Superior temporal gyrus (tissue), 1 donor: ENCODE measurements around the gene ANTKMT.

Experiments
- DNase-seq: peaks from one replicate; pipeline ENCODE4 v3.0.0-alpha.2; 2016; ENCODE audit errors: extremely low spot score

The ANTKMT gene

DNA sequence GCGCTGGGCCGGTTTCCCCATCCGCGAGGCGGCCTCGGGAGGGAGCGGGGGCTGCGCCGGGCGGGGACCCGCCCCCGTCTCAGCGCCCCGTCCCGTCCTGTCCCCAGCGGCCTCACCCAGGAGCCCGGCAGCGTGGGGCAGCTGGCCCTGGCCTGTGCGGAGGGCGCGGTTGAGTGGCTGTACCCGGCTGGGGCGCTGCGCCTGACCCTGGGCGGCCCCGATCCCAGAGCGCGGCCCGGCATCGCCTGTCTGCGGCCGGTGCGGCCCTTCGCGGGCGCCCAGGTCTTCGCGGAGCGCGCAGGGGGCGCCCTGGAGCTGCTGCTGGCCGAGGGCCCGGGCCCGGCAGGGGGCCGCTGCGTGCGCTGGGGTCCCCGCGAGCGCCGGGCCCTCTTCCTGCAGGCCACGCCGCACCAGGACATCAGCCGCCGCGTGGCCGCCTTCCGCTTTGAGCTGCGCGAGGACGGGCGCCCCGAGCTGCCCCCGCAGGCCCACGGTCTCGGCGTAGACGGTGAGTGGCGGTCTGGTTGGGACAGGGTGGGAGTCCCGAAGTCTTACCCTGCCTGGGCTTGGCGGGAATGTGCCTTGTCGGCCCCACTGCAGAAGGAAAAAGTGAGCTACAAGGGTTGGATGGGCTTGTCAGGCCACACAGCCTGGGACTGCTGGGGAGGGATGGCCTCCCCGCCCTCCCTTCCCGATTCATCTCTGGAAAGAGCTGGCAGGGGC, 5.3 kb upstream of the ANTKMT start:
- no peak for DNase-seq

DNA sequence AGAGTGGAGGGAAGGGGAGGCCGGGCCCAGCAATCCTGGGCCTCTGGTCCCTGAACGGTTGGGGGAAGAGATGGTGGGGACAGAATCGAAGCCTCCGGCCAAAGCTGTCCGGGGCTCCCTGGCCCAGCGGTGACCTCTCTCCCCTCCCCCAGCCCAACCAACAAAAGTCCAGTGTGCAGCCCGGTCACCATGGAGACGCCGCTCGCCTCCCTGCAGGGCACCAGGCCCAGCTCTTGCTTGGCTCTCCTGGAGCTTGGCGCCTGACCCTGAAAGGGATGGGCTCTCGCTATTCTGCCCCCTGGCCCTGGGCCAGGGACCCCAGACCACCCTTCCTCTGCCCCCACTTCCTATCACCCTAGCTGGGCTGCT, 4.8 kb upstream of the ANTKMT start:
- DNase-seq: peak; percentile 90

- DNase-seq: no peak
Measured at GRCh38 chr16:716768-717325, 4.1 kb upstream of the ANTKMT start.

- no peak for DNase-seq
Measured at GRCh38 chr16:717450-718245, 3.3 kb upstream of the ANTKMT start.

- no peak for DNase-seq
Measured at GRCh38 chr16:718389-718788, 2.6 kb upstream of the ANTKMT start.

- no peak for DNase-seq
Measured at GRCh38 chr16:718922-719321, 2.0 kb upstream of the ANTKMT start.

- no peak for DNase-seq
Measured at GRCh38 chr16:719815-720446, 1.0 kb upstream of the ANTKMT start.

DNA sequence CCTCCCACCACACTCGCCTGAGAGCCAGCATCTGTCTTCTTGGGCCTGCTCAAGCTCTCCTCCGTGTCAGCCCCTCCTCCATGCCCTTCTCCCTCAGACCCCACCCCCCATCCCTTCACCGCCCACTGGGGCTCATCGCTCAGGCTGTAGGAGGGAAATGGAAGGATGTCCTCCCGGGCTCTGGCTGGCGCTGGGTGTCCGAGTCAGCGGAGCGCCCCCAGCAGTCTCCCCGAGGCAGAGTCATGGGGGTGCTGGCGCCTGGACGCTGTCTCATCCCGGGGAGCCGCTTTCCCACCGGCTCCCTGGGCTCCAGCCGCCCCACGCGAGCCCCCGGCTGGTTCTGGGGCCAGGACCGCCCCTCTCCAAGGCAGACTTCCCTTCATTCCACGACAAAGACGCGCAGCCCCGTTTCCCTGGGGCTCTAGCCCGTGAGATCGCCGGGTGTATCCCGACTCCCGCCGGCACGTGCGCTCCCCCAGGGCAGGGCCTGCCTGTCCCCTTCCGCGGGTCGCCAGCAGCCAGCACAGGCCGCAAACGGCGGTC, 428 bp upstream of the ANTKMT start:
- peak; percentile 60 for DNase-seq

DNA sequence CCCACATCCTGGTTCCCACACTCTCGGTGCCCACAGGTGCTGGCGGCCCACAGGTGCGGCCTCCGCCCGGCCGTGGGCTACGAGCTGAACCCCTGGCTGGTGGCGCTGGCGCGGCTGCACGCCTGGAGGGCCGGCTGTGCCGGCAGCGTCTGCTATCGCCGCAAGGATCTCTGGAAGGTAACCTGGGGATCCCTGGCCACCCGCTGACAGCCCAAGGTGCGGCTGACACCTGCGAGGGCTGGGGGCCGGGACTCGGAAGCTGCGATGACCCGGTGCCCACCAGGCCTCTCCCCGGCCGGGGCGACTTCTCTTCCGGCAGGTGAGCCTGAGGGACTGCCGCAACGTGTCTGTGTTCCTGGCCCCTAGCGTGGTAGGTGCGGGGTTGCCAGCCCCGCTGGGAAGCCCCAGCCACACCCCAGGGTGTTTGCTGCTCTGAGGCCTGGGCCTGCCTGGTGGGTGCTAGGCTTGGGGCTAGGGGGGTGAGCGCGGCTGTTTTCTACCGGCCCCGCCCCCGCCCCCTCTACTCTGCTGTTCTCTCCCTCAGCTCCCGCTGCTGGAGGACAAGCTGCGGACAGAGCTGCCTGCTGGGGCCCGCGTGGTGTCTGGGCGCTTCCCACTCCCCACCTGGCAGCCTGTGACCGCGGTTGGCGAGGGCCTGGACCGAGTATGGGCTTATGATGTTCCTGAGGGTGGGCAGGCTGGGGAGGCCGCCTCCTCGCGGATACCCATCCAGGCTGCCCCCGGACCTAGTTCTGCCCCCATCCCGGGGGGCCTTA, 1.0 kb downstream of the ANTKMT start:
- no peak for DNase-seq

DNA sequence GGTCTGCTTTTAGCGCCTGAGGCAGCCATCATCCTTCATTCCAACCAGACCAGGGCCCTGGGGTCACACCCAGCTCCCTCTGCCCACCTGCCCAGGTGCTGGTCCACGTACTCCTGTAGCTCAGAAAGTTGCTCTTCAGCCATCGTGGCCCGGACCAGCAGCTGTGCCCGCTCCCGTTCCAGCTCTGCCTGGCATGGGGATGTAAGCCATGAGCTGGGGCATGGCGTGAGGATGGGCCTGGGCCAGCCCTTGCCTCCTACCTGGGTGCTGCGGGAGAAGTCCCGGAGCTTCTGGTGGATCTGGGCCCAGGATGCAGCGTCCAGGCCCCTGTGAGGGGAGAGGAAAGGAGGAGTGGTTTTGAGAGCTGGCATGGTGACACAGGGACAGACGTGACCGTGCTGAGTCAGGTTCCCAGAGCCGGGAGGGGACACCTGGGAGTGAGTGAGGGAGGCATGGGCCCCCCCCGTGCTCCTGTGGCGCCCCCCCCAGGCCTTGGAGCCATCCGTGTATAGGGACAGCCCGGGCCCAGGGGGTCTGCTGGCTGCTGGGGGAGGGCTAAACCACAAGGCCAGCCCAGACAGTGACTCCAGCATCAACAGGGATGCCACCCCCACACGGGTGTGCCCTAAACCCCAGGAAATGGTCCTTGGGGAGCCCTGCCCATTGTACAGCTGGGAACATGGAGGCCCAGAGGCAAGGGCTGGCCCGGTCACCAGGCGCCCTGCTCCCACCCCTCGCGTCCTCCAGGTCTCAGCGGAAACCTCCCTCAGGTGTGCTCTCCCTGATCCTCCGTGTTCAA, 2.1 kb downstream of the ANTKMT start:
- DNase-seq: no peak

- no peak for DNase-seq
Measured at GRCh38 chr16:723695-724094, 2.7 kb downstream of the ANTKMT start.

- peak; percentile 6 for DNase-seq
Measured at GRCh38 chr16:724188-725040, 3.5 kb downstream of the ANTKMT start.

DNA sequence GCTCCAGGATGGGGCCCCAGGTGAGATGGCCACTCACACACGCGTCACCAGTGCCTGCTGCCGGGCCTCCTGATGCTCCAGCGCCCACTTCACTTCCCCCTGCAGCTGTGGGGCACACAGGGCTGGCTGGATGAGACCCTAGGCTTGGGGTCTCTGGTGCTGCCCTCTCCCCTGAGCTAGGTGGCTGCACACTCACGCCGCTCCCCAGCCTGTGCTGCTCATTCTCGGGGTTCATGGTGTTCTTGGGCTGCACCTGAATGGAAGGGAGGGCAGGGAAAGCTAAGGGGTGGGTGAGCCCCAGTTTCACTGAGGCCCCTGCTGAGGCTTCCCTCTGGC, 4.1 kb downstream of the ANTKMT start:
- no peak for DNase-seq

- peak; percentile 6 for DNase-seq
Measured at GRCh38 chr16:725463-726187, 4.7 kb downstream of the ANTKMT start.

DNA sequence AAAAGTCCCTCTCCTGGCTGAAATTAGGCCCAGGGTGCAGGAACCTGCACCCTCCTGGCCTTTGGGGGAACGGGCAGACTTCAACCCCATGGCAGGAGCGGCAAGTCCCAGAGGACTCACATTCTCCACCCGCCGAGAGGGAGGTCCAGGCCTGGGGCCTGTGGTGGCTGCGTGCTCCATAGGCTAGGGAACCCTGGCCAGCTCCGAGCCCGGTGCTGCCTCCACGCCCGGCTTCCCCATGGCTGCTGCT, 5.2 kb downstream of the ANTKMT start:
- no peak for DNase-seq

DNA sequence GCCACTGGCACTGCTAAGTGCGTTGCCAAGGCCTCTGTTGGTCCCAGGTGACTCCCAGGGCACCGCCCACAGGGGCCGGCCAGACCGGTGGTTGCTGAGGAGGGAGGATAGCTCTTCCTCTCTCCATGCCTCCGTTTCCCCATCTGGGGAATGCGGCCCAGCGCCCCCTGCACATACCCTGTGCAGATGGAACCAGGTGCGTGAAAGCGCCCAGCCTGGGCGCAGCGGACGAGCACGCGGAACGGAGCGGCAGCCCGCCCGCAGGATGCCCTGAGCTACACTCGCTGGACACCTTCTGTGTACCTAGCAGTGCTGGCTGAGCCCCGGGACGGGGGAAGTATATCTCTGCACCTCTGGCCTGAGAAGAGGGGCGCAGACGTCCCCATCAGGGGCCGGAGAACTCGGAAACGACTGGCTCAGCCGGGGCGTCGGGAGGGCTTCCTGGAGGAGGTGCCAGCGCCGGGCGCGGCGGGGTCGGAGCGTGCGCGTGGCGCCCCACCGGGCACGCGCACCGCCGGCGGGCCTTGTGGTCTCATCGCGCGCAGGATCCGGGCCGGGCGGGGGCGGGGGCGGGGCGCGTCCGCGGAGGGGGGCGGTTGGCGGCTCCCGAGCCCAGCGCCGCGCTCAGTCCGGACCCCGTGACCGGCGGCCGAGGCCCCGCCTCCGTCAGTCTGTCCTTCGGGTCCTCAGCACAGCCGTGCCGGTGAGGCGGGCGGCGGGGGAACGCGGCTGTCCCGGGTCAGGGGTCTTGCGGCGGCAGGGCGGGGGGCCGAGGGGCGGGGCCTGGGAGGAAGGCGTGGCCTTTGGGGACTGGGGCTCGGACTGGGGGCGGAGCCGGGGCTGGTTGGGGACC, 5.7 kb downstream of the ANTKMT start, which contains the start of the genes CCDC78 and HAGHL:
Gene CCDC78 (minus strand): TSS at position 6 of the 853 bp plus-strand sequence. CDS start 76 bp downstream, outside the sequence.
Gene HAGHL (plus strand): TSS at position 669 of the 853 bp plus-strand sequence. CDS start 404 bp downstream, outside the sequence.
- DNase-seq: peak; percentile 40

DNA sequence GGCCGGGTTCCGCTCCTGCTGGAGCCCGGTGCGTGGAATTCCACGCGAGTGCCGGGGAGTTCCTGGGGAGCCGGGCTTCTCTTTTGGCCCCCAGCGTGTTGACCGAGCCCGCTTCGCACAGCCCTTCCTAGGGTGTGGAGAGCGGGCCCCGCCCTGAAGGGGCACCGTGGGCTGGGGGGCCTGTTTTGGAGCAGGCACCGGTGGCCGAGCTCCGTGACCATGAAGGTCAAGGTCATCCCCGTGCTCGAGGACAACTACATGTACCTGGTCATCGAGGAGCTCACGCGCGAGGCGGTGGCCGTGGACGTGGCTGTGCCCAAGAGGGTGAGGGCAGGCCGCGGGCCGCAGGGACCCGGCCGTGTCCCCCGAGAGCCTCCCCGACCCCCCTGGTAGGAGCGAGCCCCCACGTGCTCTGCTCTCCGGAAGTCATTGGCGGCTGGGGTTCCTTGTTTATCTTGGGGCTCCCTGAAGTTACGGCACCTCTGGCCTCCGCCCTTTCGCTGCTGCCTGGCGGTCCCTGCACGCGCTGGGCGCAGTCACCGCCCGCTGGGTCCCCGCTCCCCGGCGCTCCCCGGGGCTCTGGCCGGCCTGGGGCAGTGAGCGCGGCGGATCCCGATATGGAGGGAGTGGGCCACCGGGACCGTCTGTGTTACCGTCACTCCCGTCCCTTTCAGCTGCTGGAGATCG, 6.5 kb downstream of the ANTKMT start:
- peak; percentile 8 for DNase-seq
